Sigmoid colon (tissue), 7 donors: ENCODE results near the gene KLHL28. TPM values are rescaled to one million over a fixed set of nuclear protein-coding genes. Genes with fewer than 3 reads are reported as not detected.
"Not testable (repeated sequence)": the region's sequence is repeated elsewhere in the genome, so short reads cannot be mapped to it uniquely, and the experiment has no call there.

Source experiments
- DNase-seq: peaks from one replicate; pipeline ENCODE4 v3.0.0-alpha.2; 2019
- H3K27ac ChIP-seq, 4 donors: fragments of 200-600 bp; sonication (generic); one replicate each; pipeline ENCODE4 v1.5.1; 2016 to 2019; ENCODE audit warnings: mild to moderate bottlenecking in 1 of 4
- H3K27me3 ChIP-seq, 3 donors: fragments of 200-600 bp; sonication (generic); one replicate each; pipeline ENCODE4 v1.5.1; 2019; ENCODE audit warnings: mild to moderate bottlenecking in 1 of 3
- H3K36me3 ChIP-seq, 4 donors: fragments of 200-600 bp; sonication (generic); one replicate each; pipeline ENCODE4 v1.5.1; 2016 to 2019
- H3K4me1 ChIP-seq, 4 donors: fragments of 200-600 bp; sonication (generic); one replicate each; pipeline ENCODE4 v1.5.1; 2017 to 2019
- H3K4me3 ChIP-seq, 4 donors: fragments of 200-600 bp; sonication (generic); one replicate each; pipeline ENCODE4 v1.5.1; 2017 to 2019; ENCODE audit warnings: mild to moderate bottlenecking in 2 of 4, moderate library complexity in 1 of 4
- H3K9me3 ChIP-seq, 4 donors: fragments of 200-600 bp in 3 of 4; sonication (generic) in 3 of 4; one replicate each; pipeline versions ENCODE4 v1.5.1 to v1.6.1; 2013 to 2019
- EP300 ChIP-seq, 4 donors: sonication (generic); formaldehyde crosslinking; IDR thresholded peaks; one replicate each; pipeline ENCODE4 v1.6.1; 2017; ENCODE audit warnings: antibody characterized with exemption in 4 of 4
- POLR2A ChIP-seq, 2 donors: fragments of 450-650 bp; IDR thresholded peaks; one replicate each; pipeline ENCODE4 v1.6.1; 2016; ENCODE audit warnings: antibody characterized with exemption in 2 of 2, mild to moderate bottlenecking in 2 of 2, moderate library complexity in 2 of 2
- POLR2AphosphoS5 ChIP-seq, 4 donors: sonication (generic); formaldehyde crosslinking; IDR thresholded peaks; one replicate each; pipeline ENCODE4 v1.6.1; 2017; ENCODE audit warnings: antibody characterized with exemption in 4 of 4
- WGBS, 2 donors: extraction: QIAGEN DNeasy Blood & Tissue Kit; methylation state at CpG; one replicate each; pipeline ENCODE4 v1.1.7; 2013; 5-methylcytosine and 5-hydroxymethylcytosine counted together
- intact Hi-C: fragments of 100-400 bp; cut with DNase I; formaldehyde crosslinking; loops from one replicate; pipeline ENCODE4 v1.15.1; 2023
- polyA plus RNA-seq, 3 donors: library from polyadenylated mRNA; stranded (reverse); fragments of 200-250 nt; gene quantifications; one replicate each; pipeline ENCODE4 v1.2.3, GENCODE V29; 2013
- total RNA-seq, 4 donors: library from RNA; depleted of rRNA; stranded (reverse); fragments of >200 nt; gene quantifications; one replicate each; pipeline ENCODE4 v1.1.0, GENCODE V29; 2016
- TF ChIP-seq, protein P1 (sequence below), 4 experiments: fragments of 450-650 bp in 3 of 4; fragments of 200-600 bp in 1 of 4; IDR thresholded peaks; one replicate each; pipeline ENCODE4 v1.5.1; 2016 to 2019; ENCODE audit warnings: antibody characterized with exemption in 4 of 4, mild to moderate bottlenecking in 3 of 4, moderate library complexity in 2 of 4
- donor health status: healthy with polysubstance abuse.
- donor health status: Bipolar disorder and iron deficiency.
- donor health status: healthy.

Gene KLHL28
- total and polyA plus RNA-seq, 7 donors, result 3.0 to 16.5 (median 9.0) TPM

GRCh38 chr14:44897041-44897844 lies 64.5 kb downstream of the KLHL28 start:
- 0% methylated on average over 81 of the region's 81 CpGs for WGBS, 2 donors

DNA sequence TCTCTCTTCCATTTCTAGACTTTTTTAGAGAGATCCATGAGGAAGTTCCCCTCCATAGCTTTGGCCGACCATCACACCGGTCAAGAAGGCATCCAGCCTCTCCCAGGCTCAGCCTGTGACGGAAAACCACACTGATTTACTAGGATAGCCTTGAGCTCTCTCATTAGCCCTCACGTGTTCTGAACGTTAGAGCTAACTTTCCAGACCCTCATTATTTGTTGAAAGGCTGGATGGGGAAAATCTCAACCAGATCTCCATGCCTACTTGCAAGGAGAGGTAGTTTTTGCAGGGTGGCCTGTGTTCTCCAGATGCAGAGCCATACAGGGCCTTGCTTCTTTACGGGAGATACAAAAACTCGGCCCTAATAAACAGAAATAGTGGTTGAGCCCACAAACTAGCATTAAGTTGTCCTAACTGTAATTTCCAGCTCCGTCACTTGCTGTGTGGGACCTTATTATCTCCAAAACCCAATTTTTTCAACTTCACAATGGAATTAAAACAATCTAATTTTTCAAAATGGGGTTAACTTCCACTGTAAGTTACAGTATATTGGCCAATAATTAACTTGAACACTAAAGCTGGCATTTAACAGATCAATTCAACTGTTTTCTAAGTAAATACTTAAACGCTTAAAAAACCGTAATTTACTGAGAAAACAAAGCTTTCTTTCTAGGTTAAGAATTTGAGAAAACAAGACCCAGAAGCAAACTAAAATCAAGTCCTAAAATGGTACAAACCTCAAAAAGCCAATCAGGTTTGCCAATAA lies 65.3 kb downstream of the KLHL28 start:
- intact Hi-C loops, result loop anchor here (2.0 kb wide), 3 partner anchors 64 to 238 kb away; partner anchors contain the start of genes FANCM, FKBP3, KLHL28 and PRPF39
- H3K36me3 ChIP-seq, result peaks cover 0 to 8% (median 0%) of the 10 kb centered on the region in 4 donors
- H3K9me3 ChIP-seq, result no peaks in the 10 kb centered on the region
- TF ChIP-seq EP300 (IDR thresholded peaks at IDR 0.05) (no peak), POLR2A (IDR thresholded peaks at IDR 0.05) (no peak), POLR2AphosphoS5 (IDR thresholded peaks at IDR 0.05) (no peak)
- TF ChIP-seq, protein P1, sequence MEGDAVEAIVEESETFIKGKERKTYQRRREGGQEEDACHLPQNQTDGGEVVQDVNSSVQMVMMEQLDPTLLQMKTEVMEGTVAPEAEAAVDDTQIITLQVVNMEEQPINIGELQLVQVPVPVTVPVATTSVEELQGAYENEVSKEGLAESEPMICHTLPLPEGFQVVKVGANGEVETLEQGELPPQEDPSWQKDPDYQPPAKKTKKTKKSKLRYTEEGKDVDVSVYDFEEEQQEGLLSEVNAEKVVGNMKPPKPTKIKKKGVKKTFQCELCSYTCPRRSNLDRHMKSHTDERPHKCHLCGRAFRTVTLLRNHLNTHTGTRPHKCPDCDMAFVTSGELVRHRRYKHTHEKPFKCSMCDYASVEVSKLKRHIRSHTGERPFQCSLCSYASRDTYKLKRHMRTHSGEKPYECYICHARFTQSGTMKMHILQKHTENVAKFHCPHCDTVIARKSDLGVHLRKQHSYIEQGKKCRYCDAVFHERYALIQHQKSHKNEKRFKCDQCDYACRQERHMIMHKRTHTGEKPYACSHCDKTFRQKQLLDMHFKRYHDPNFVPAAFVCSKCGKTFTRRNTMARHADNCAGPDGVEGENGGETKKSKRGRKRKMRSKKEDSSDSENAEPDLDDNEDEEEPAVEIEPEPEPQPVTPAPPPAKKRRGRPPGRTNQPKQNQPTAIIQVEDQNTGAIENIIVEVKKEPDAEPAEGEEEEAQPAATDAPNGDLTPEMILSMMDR (IDR thresholded peaks at IDR 0.05), result no peak
- peak overlapping the region in 3 of 4 donors; percentile 7 to 95 (median 87) for H3K4me3 ChIP-seq
- peaks cover 0 to 45% (median 26%) of the 10 kb centered on the region in 4 donors for H3K4me1 ChIP-seq
- no peaks in the 10 kb centered on the region for H3K27me3 ChIP-seq
- WGBS, 2 donors, result 77 to 89% methylated on average over 10 of the region's 10 CpGs
- DNase-seq, result no peak
- peak overlapping the region; percentile 99 to 100 (median 99) for H3K27ac ChIP-seq

More at GRCh38 chr14:44897041-44897844, 64.5 kb downstream of the KLHL28 start:
- Histone ChIP-seq H3K4me3 (peak overlapping the region; percentile 82 to 95 (median 87)), H3K36me3 (peaks cover 0 to 8% (median 0%) of the 10 kb centered on the region in 4 donors), H3K27ac (peak overlapping the region; percentile 99 to 100 (median 99)), H3K27me3 (no peaks in the 10 kb centered on the region), H3K9me3 (no peaks in the 10 kb centered on the region), H3K4me1 (peaks cover 0 to 53% (median 34%) of the 10 kb centered on the region in 4 donors)
- DNase-seq, result peak; percentile 99
- TF ChIP-seq POLR2AphosphoS5 (IDR thresholded peaks at IDR 0.05) (peak; percentile 76 to 90 (median 87)), POLR2A (IDR thresholded peaks at IDR 0.05) (peak; percentile 66 to 75)
- TF ChIP-seq, protein P1 (IDR thresholded peaks at IDR 0.05), result no peak
- intact Hi-C loops, result loop anchor here (2.0 kb wide), 3 partner anchors 64 to 238 kb away; partner anchors contain the start of genes FANCM, FKBP3, KLHL28 and PRPF39

DNA sequence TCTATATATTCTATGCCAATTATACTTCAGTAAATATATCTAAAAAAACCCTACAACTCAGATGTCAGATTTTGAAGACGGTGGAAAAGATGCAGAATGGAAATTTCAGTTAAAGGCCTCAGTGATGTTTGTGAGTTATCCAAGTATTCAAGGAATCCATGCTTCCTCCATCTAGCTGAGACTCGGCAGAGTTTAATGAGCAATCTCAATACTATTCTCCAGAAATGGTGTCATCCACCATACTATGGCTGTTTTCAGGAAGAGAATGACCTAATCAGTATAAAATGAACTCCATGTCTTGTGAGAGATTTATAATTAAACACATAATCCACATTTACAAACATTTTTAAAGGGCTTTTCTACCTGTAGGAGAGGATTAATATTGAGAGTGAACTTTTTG lies 66.0 kb downstream of the KLHL28 start:
- H3K36me3 ChIP-seq, result peaks cover 0 to 2% (median 0%) of the 10 kb centered on the region in 4 donors
- peak overlapping the region; percentile 99 to 100 (median 99) for H3K27ac ChIP-seq
- no peak for DNase-seq
- WGBS, 2 donors, result 87 to 92% methylated on average over 2 of the region's 2 CpGs
- intact Hi-C loops, result loop anchor here (2.0 kb wide), 3 partner anchors 65 to 239 kb away; partner anchors contain the start of genes FANCM, FKBP3, KLHL28 and PRPF39
- TF ChIP-seq POLR2A (IDR thresholded peaks at IDR 0.05) (no peak), EP300 (IDR thresholded peaks at IDR 0.05) (no peak), POLR2AphosphoS5 (IDR thresholded peaks at IDR 0.05) (no peak)
- TF ChIP-seq, protein P1 (IDR thresholded peaks at IDR 0.05), result no peak
- no peaks in the 10 kb centered on the region for H3K27me3 ChIP-seq
- H3K4me1 ChIP-seq, result peaks cover 0 to 38% (median 19%) of the 10 kb centered on the region in 4 donors
- no peak overlapping the region for H3K4me3 ChIP-seq
- no peaks in the 10 kb centered on the region for H3K9me3 ChIP-seq

- Histone ChIP-seq H3K36me3 (no peaks in the 10 kb centered on the region), H3K4me3 (no peak overlapping the region), H3K4me1 (peaks cover 0 to 18% (median 3%) of the 10 kb centered on the region in 4 donors), H3K9me3 (no peaks in the 10 kb centered on the region), H3K27me3 (no peaks in the 10 kb centered on the region), H3K27ac (no peak overlapping the region)
- no peak for DNase-seq
- intact Hi-C loops, result no loop called here
- no peak for TF ChIP-seq EP300 (IDR thresholded peaks at IDR 0.05)
- no peak for TF ChIP-seq POLR2AphosphoS5 (IDR thresholded peaks at IDR 0.05)
- WGBS, 2 donors, result 87 to 90% methylated on average over 2 of the region's 2 CpGs
Measured at GRCh38 chr14:44893535-44893934, 68.2 kb downstream of the KLHL28 start.

DNA sequence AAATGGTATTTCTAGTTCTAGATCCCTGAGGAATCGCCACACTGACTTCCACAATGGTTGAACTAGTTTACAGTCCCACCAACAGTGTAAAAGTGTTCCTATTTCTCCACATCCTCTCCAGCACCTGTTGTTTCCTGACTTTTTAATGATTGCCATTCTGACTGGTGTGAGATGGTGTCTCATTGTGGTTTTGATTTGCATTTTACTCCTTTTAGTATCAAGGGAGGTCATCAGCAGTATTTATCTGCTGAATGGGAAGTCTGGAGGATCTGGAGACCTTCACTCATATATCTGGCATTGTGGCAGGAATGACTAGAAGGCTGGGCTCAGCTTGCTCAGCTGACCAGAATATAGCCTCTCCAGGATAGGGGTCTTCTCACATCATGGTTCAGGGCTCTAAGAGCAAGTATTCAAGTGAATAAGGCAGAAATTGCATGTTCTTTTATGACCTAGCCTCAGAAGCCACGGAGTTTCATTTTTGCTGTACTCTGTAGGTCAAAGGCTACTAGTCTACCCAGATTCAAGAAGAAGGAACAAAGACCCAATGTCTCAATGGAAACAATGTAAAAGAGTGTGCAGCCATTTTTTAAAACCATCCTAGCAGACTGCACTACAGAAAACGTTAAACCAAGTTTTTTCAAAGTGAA lies 69.9 kb downstream of the KLHL28 start:
- H3K4me3 ChIP-seq, intact Hi-C loops, H3K27me3 ChIP-seq, H3K27ac ChIP-seq, H3K9me3 ChIP-seq, DNase-seq, H3K36me3 ChIP-seq: not testable (repeated sequence)
- 49 to 60% methylated on average over 2 of the region's 3 CpGs for WGBS, 2 donors
- peaks cover 0 to 12% (median 2%) of the 10 kb centered on the region in 4 donors for H3K4me1 ChIP-seq
